WTC11 (cell line): ENCODE measurements around the gene IRF2BP1. TPM values are rescaled to one million over a fixed set of nuclear protein-coding genes. Genes with fewer than 3 reads are reported as not detected.

ENCODE experiments used
- ATAC-seq: fragments of 200-7000 bp; cut with Tn5 transposase; 2 replicates; pipeline ENCODE4 v1.10.0; 2021; ENCODE audit warnings: mild to moderate bottlenecking, moderate library complexity
- CTCF ChIA-PET: fragments of 300-600 bp; sonication (Branson Sonifier 250); formaldehyde crosslinking; loops from one replicate; lab custom pipeline; 2021; ENCODE audit warnings: antibody characterized with exemption; lab: Charles Lee
- POLR2A ChIA-PET: fragments of 350-600 bp; sonication (Branson Sonifier 250); formaldehyde crosslinking; loops from one replicate; lab custom pipeline; 2021; ENCODE audit warnings: antibody characterized with exemption; lab: Charles Lee
- DNase-seq: peaks from one replicate; pipeline ENCODE4 v3.0.0; 2021; ENCODE audit warnings: low spot score
- H3K27ac Mint-ChIP-seq: 2 replicates; pipeline ENCODE4 v1.8.0; 2021; ENCODE audit warnings: mixed read lengths
- H3K27me3 Mint-ChIP-seq: 2 replicates; pipeline ENCODE4 v1.8.0; 2021; ENCODE audit warnings: low read depth, mild to moderate bottlenecking, moderate library complexity, mixed read lengths
- H3K36me3 Mint-ChIP-seq: 2 replicates; pipeline ENCODE4 v1.8.0; 2021; ENCODE audit warnings: mixed read lengths
- H3K4me1 Mint-ChIP-seq: 2 replicates; pipeline ENCODE4 v1.8.0; 2022; ENCODE audit warnings: mixed read lengths
- H3K4me3 Mint-ChIP-seq: 2 replicates; pipeline ENCODE4 v1.8.0; 2021; ENCODE audit warnings: mild to moderate bottlenecking, moderate library complexity, mixed read lengths
- H3K9me3 Mint-ChIP-seq: 2 replicates; pipeline ENCODE4 v1.8.0; 2021; ENCODE audit warnings: mixed read lengths
- AR ChIP-seq: fragments of 250-450 bp; sonication (Bioruptor Pico); IDR thresholded peaks from 2 replicates; pipeline ENCODE4 v1.9.0; 2021; ENCODE audit warnings: mild to moderate bottlenecking
- ATF3 ChIP-seq: sonication (generic); formaldehyde crosslinking; conservative IDR thresholded peaks from 2 replicates; pipeline ENCODE4 v1.8.1; 2022; ENCODE audit warnings: mild to moderate bottlenecking, missing genetic modification reagents
- CBFB ChIP-seq: sonication (generic); formaldehyde crosslinking; IDR thresholded peaks from 2 replicates; pipeline ENCODE4 v1.8.1; 2022; ENCODE audit warnings: mild to moderate bottlenecking, low read depth, missing genetic modification reagents
- CREM ChIP-seq: sonication (generic); formaldehyde crosslinking; IDR thresholded peaks from 2 replicates; pipeline ENCODE4 v1.8.1; 2022; ENCODE audit warnings: mild to moderate bottlenecking, missing genetic modification reagents, moderate library complexity
- CTCF ChIP-seq: fragments of 200-600 bp; IDR thresholded peaks from 2 replicates; pipeline ENCODE4 v1.8.0; 2022; ENCODE audit warnings: antibody characterized with exemption
- FOXJ3 ChIP-seq: sonication (generic); formaldehyde crosslinking; IDR thresholded peaks from 2 replicates; pipeline ENCODE4 v1.9.0; 2021; ENCODE audit warnings: missing genetic modification reagents, mild to moderate bottlenecking, borderline replicate concordance
- FOXP1 ChIP-seq: sonication (generic); formaldehyde crosslinking; IDR thresholded peaks from 2 replicates; pipeline ENCODE4 v1.8.0; 2022; ENCODE audit warnings: missing genetic modification reagents, mild to moderate bottlenecking, moderate library complexity, borderline replicate concordance
- GABPB1 ChIP-seq: sonication (generic); formaldehyde crosslinking; IDR thresholded peaks from 2 replicates; pipeline ENCODE4 v1.8.1; 2023; ENCODE audit warnings: mild to moderate bottlenecking, missing genetic modification reagents
- HMGXB4 ChIP-seq: sonication (generic); formaldehyde crosslinking; IDR thresholded peaks from 2 replicates; pipeline ENCODE4 v1.8.1; 2023; ENCODE audit warnings: mild to moderate bottlenecking, moderate library complexity, missing genetic modification reagents
- IRF2 ChIP-seq: sonication (generic); formaldehyde crosslinking; IDR thresholded peaks from 2 replicates; pipeline ENCODE4 v1.8.0; 2022; ENCODE audit warnings: low read depth, missing genetic modification reagents, borderline replicate concordance
- MXD4 ChIP-seq: fragments of 250-450 bp; sonication (Bioruptor Pico); IDR thresholded peaks from 2 replicates; pipeline ENCODE4 v1.8.0; 2021; ENCODE audit warnings: mild to moderate bottlenecking, moderate library complexity, borderline replicate concordance
- MYBL2 ChIP-seq: sonication (generic); formaldehyde crosslinking; IDR thresholded peaks from 2 replicates; pipeline ENCODE4 v1.8.1; 2023; ENCODE audit warnings: mild to moderate bottlenecking, moderate library complexity, missing genetic modification reagents
- NFE2L1 ChIP-seq: sonication (generic); formaldehyde crosslinking; IDR thresholded peaks from 2 replicates; pipeline ENCODE4 v1.8.1; 2023; ENCODE audit warnings: missing genetic modification reagents
- OVOL2 ChIP-seq: fragments of 250-450 bp; sonication (Bioruptor Pico); IDR thresholded peaks from 2 replicates; pipeline ENCODE4 v1.9.0; 2021; ENCODE audit warnings: mild to moderate bottlenecking, borderline replicate concordance
- SP1 ChIP-seq: sonication (generic); formaldehyde crosslinking; conservative IDR thresholded peaks from 2 replicates; pipeline ENCODE4 v1.8.1; 2022; ENCODE audit warnings: missing genetic modification reagents
- TCF7 ChIP-seq: sonication (generic); formaldehyde crosslinking; IDR thresholded peaks from 2 replicates; pipeline ENCODE4 v1.8.0; 2022; ENCODE audit warnings: mild to moderate bottlenecking, low read depth, missing genetic modification reagents, moderate library complexity
- TEAD4 ChIP-seq: sonication (generic); formaldehyde crosslinking; IDR thresholded peaks from 2 replicates; pipeline ENCODE4 v1.8.0; 2022; ENCODE audit warnings: mild to moderate bottlenecking, missing genetic modification reagents
- USF2 ChIP-seq: sonication (generic); formaldehyde crosslinking; IDR thresholded peaks from 2 replicates; pipeline ENCODE4 v1.8.1; 2023; ENCODE audit warnings: mild to moderate bottlenecking, missing genetic modification reagents, moderate library complexity
- ZBTB21 ChIP-seq: sonication (generic); formaldehyde crosslinking; IDR thresholded peaks from 2 replicates; pipeline ENCODE4 v1.8.1; 2023; ENCODE audit warnings: mild to moderate bottlenecking, missing genetic modification reagents, borderline replicate concordance
- ZNF121 ChIP-seq: sonication (generic); formaldehyde crosslinking; IDR thresholded peaks from 2 replicates; pipeline ENCODE4 v1.8.0; 2023; ENCODE audit warnings: missing genetic modification reagents
- ZNF396 ChIP-seq: fragments of 250-450 bp; sonication (Bioruptor Pico); IDR thresholded peaks from 2 replicates; pipeline ENCODE4 v1.8.0; 2021; ENCODE audit warnings: mild to moderate bottlenecking, moderate library complexity, borderline replicate concordance
- ZNF423 ChIP-seq: fragments of 250-450 bp; sonication (Bioruptor Pico); IDR thresholded peaks from 2 replicates; pipeline ENCODE4 v2.1.2; 2022; ENCODE audit warnings: mild to moderate bottlenecking, moderate library complexity
- ZNF512 ChIP-seq: sonication (generic); formaldehyde crosslinking; IDR thresholded peaks from 2 replicates; pipeline ENCODE4 v1.8.1; 2022; ENCODE audit warnings: missing genetic modification reagents, borderline replicate concordance
- total RNA-seq: library from RNA; stranded (reverse); gene quantifications from 3 replicates; pipeline ENCODE4 v1.2.3, GENCODE V29; 2021

Gene IRF2BP1
- total RNA-seq, 1 experiment from 2014 or later = 30.3 TPM

- DNase-seq = peak; percentile 57
- Mint-ChIP-seq H3K9me3 (no peaks in the 10 kb centered on the region), H3K4me3 (peak overlapping the region; percentile 71), H3K27ac (peak overlapping the region; percentile 63), H3K36me3 (peaks cover 8% of the 10 kb centered on the region), H3K27me3 (no peaks in the 10 kb centered on the region), H3K4me1 (peaks cover 49% of the 10 kb centered on the region)
- POLR2A ChIA-PET = interaction anchor here (1.3 kb wide), 1 partner anchor 13 kb away, joined by 6 read pairs; the partner anchor contains the start of gene FOXA3
- CTCF ChIA-PET = interaction anchor here (0.8 to 1.6 kb wide), 3 partner anchors 12 to 60 kb away, joined by 3 to 7 read pairs (median 3); partner anchors contain the start of gene FOXA3
- ATAC-seq = peak; percentile 43
- TF ChIP-seq SP1 (CRISPR knock-in tag) = peak; percentile 24; the same call in 1 of the 2 replicates
- no peak for TF ChIP-seq CREM
- TF ChIP-seq ZNF423 (CRISPR knock-in tag) = peak; percentile 53
- 0 out of 2 replicates have a peak, but pooled peaks have one; percentile 6 for TF ChIP-seq GABPB1 (CRISPR knock-in tag)
Observed at GRCh38 chr19:45876411-45877197, 9.3 kb downstream of the IRF2BP1 start.

- TF ChIP-seq ZBTB21 (CRISPR knock-in tag) (no peak), FOXP1 (CRISPR knock-in tag) (no peak), ZNF121 (no peak; the same call in 1 of the 2 replicates), MXD4 (CRISPR knock-in tag) (no peak), IRF2 (no peak), TEAD4 (CRISPR knock-in tag) (no peak), AR (CRISPR knock-in tag) (no peak), HMGXB4 (CRISPR knock-in tag) (no peak), CBFB (CRISPR knock-in tag) (no peak)
- TF ChIP-seq, all 79 proteins: peak for 0
- ATAC-seq (no peak; the same call in 1 of the 2 replicates), DNase-seq (no peak)
- H3K9me3 Mint-ChIP-seq = no peaks in the 10 kb centered on the region
- H3K27me3 Mint-ChIP-seq = no peaks in the 10 kb centered on the region
- H3K36me3 Mint-ChIP-seq = peaks cover 9% of the 10 kb centered on the region
- POLR2A ChIA-PET = interaction anchor here (1.3 kb wide), 1 partner anchor 12 kb away, joined by 6 read pairs; the partner anchor contains the start of gene FOXA3
- CTCF ChIA-PET = interaction anchor here (1.1 to 1.6 kb wide), 2 partner anchors 12 to 59 kb away, joined by 3 to 7 read pairs; partner anchors contain the start of gene FOXA3
- peaks cover 44% of the 10 kb centered on the region for H3K4me1 Mint-ChIP-seq
- peak overlapping the region; percentile 63 for H3K27ac Mint-ChIP-seq
- peak overlapping the region; percentile 71 for H3K4me3 Mint-ChIP-seq
Observed at GRCh38 chr19:45876161-45876410, 9.9 kb downstream of the IRF2BP1 start.

GRCh38 chr19:45874620-45874966 is 11.3 kb downstream of the IRF2BP1 start:
- DNase-seq (no peak), ATAC-seq (no peak)
- CTCF ChIA-PET = interaction anchor here (1.1 to 1.3 kb wide), 2 partner anchors 10 to 11 kb away, joined by 3 read pairs; partner anchors contain the start of gene SYMPK
- H3K27ac Mint-ChIP-seq = peak overlapping the region; percentile 71; the same call in 1 of the 2 replicates
- H3K4me3 Mint-ChIP-seq = no peak overlapping the region
- no peaks in the 10 kb centered on the region for H3K27me3 Mint-ChIP-seq
- H3K4me1 Mint-ChIP-seq = peaks cover 36% of the 10 kb centered on the region
- H3K36me3 Mint-ChIP-seq = peaks cover 9% of the 10 kb centered on the region
- POLR2A ChIA-PET = no interaction called here
- no peaks in the 10 kb centered on the region for H3K9me3 Mint-ChIP-seq
- TF ChIP-seq OVOL2 (CRISPR knock-in tag) = no peak
- no peak for TF ChIP-seq MYBL2 (CRISPR knock-in tag)
- TF ChIP-seq NFE2L1 (CRISPR knock-in tag) = no peak
- no peak for TF ChIP-seq ZNF423 (CRISPR knock-in tag)
- TF ChIP-seq ATF3 = no peak
- no peak for TF ChIP-seq TCF7 (CRISPR knock-in tag)
- no peak for TF ChIP-seq ZNF512 (CRISPR knock-in tag)
- TF ChIP-seq ZNF396 = no peak
- no peak for TF ChIP-seq CTCF
- no peak for TF ChIP-seq USF2 (CRISPR knock-in tag)
- TF ChIP-seq FOXJ3 (CRISPR knock-in tag) = no peak
- TF ChIP-seq MXD4 (CRISPR knock-in tag) = no peak
